H9 (cell line): ENCODE data around the gene VDR. TPM values are rescaled to one million over a fixed set of nuclear protein-coding genes. Genes with fewer than 3 reads are reported as not detected.

ENCODE experiments used
- DNase-seq: peaks from one replicate; pipeline ENCODE4 v3.0.0-alpha.2; 2017
- H2AFZ ChIP-seq: one replicate; pipeline ENCODE4 v1.6.1; 2013; ENCODE audit warnings: mild to moderate bottlenecking, low read length, control low read depth, moderate library complexity
- H2AK5ac ChIP-seq: 2 replicates; pipeline ENCODE4 v1.6.1; 2013; ENCODE audit warnings: low read length, control low read depth, mixed read lengths; ENCODE audit not compliant: insufficient read length
- H2BK120ac ChIP-seq: one replicate; pipeline ENCODE4 v1.6.1; 2013; ENCODE audit warnings: low read depth, mild to moderate bottlenecking, low read length, control low read depth, inconsistent platforms; ENCODE audit not compliant: poor library complexity, severe bottlenecking
- H2BK12ac ChIP-seq: 2 replicates; pipeline ENCODE4 v1.6.1; 2013; ENCODE audit warnings: low read length, control low read depth, mixed read lengths, low read depth; ENCODE audit not compliant: insufficient read length
- H2BK15ac ChIP-seq: 2 replicates; pipeline ENCODE4 v1.6.1; 2013; ENCODE audit warnings: low read depth, low read length, control low read depth
- H2BK20ac ChIP-seq: one replicate; pipeline ENCODE4 v1.6.1; 2013; ENCODE audit warnings: low read depth, mild to moderate bottlenecking, low read length, control low read depth, inconsistent platforms; ENCODE audit not compliant: poor library complexity, severe bottlenecking
- H2BK5ac ChIP-seq: 2 replicates; pipeline ENCODE4 v1.6.1; 2013; ENCODE audit warnings: low read length, control low read depth, mixed read lengths; ENCODE audit not compliant: insufficient read length
- H3K14ac ChIP-seq: 2 replicates; pipeline ENCODE4 v1.6.1; 2013; ENCODE audit warnings: low read length, control low read depth; ENCODE audit not compliant: insufficient read depth
- H3K18ac ChIP-seq: 2 replicates; pipeline ENCODE4 v1.6.1; 2013; ENCODE audit warnings: low read depth, mild to moderate bottlenecking, mixed read lengths, low read length, control low read depth; ENCODE audit not compliant: insufficient read length
- H3K23ac ChIP-seq: 2 replicates; pipeline ENCODE4 v1.6.1; 2013; ENCODE audit warnings: low read length, control low read depth, mixed read lengths, low read depth; ENCODE audit not compliant: insufficient read length
- H3K23me2 ChIP-seq: 2 replicates; pipeline ENCODE4 v1.6.1; 2013; ENCODE audit warnings: low read depth, mild to moderate bottlenecking, mixed read lengths, low read length, control low read depth; ENCODE audit not compliant: insufficient read length, poor library complexity, severe bottlenecking
- H3K27ac ChIP-seq: 2 replicates; pipeline ENCODE4 v1.5.1; 2013; ENCODE audit warnings: low read length, control low read depth, mixed read lengths, low read depth; ENCODE audit not compliant: insufficient read length
- H3K27me3 ChIP-seq: 2 replicates; pipeline ENCODE4 v1.6.1; 2013; ENCODE audit warnings: low read length, control low read depth, inconsistent platforms; ENCODE audit not compliant: insufficient read depth
- H3K4ac ChIP-seq: 2 replicates; pipeline ENCODE4 v1.6.1; 2013; ENCODE audit warnings: low read depth, mild to moderate bottlenecking, control low read depth, inconsistent platforms, low read length, moderate library complexity
- H3K4me1 ChIP-seq: 2 replicates; pipeline ENCODE4 v1.6.1; 2013; ENCODE audit warnings: low read length, control low read depth, inconsistent platforms; ENCODE audit not compliant: insufficient read depth
- H3K4me2 ChIP-seq: 2 replicates; pipeline ENCODE4 v1.6.1; 2013; ENCODE audit warnings: low read length, control low read depth, mixed read lengths; ENCODE audit not compliant: insufficient read length, insufficient read depth
- H3K56ac ChIP-seq: 2 replicates; pipeline ENCODE4 v1.6.1; 2013; ENCODE audit warnings: low read depth, mild to moderate bottlenecking, mixed read lengths, low read length, control low read depth; ENCODE audit not compliant: insufficient read length
- H3K79me1 ChIP-seq: 2 replicates; pipeline ENCODE4 v1.6.1; 2013; ENCODE audit warnings: low read depth, mild to moderate bottlenecking, moderate library complexity, low read length, control low read depth, inconsistent platforms; ENCODE audit not compliant: insufficient read depth, poor library complexity, severe bottlenecking
- H3K79me2 ChIP-seq: 2 replicates; pipeline ENCODE4 v1.6.1; 2013; ENCODE audit warnings: low read length, control low read depth, inconsistent platforms; ENCODE audit not compliant: insufficient read depth
- H3K9ac ChIP-seq: 2 replicates; pipeline ENCODE4 v1.6.1; 2013; ENCODE audit warnings: low read length, control low read depth, mixed read lengths; ENCODE audit not compliant: insufficient read length; ENCODE audit errors: extremely low read depth
- H3K9me3 ChIP-seq: one replicate; pipeline ENCODE4 v1.6.1; 2013; ENCODE audit warnings: low read depth, low read length, inconsistent platforms; ENCODE audit not compliant: control insufficient read depth
- H3T11ph ChIP-seq: one replicate; pipeline ENCODE4 v1.6.1; 2013; ENCODE audit warnings: mild to moderate bottlenecking, low read length, control low read depth, inconsistent platforms
- H4K20me1 ChIP-seq: one replicate; pipeline ENCODE4 v1.6.1; 2013; ENCODE audit not compliant: control insufficient read depth, insufficient read length, insufficient read depth
- H4K5ac ChIP-seq: 2 replicates; pipeline ENCODE4 v1.6.1; 2013; ENCODE audit warnings: low read depth, mild to moderate bottlenecking, mixed read lengths, low read length, control low read depth; ENCODE audit not compliant: insufficient read length
- H4K8ac ChIP-seq: replicated peaks from 2 replicates; pipeline ENCODE4 v1.6.1; 2013; ENCODE audit warnings: low read length, control low read depth, mixed read lengths, low read depth; ENCODE audit not compliant: insufficient read length
- H4K91ac ChIP-seq: 2 replicates; pipeline ENCODE4 v1.6.1; 2013; ENCODE audit warnings: low read depth, mild to moderate bottlenecking, moderate library complexity, mixed read lengths, low read length, control low read depth; ENCODE audit not compliant: insufficient read length
- H3K27ac Mint-ChIP-seq, 3 experiments: 2 replicates in 2 of 3; 3 replicates in 1 of 3; pipeline ENCODE4 v1.8.0; 2020 to 2021; ENCODE audit warnings: mixed read lengths in 3 of 3, mild to moderate bottlenecking in 1 of 3, moderate library complexity in 1 of 3
- H3K27me3 Mint-ChIP-seq: 2 replicates; pipeline ENCODE4 v1.8.0; 2021; ENCODE audit warnings: low read depth, mild to moderate bottlenecking, moderate library complexity, mixed read lengths
- H3K36me3 Mint-ChIP-seq, 3 experiments: 2 replicates in 2 of 3; 3 replicates in 1 of 3; pipeline ENCODE4 v1.8.0; 2020 to 2021; ENCODE audit warnings: low read depth in 3 of 3, mixed read lengths in 3 of 3; ENCODE audit not compliant: insufficient read depth in 1 of 3
- H3K4me1 Mint-ChIP-seq, 2 experiments: 2 replicates each; pipeline ENCODE4 v1.8.0; 2020; ENCODE audit warnings: mixed read lengths in 2 of 2
- H3K4me3 Mint-ChIP-seq, 2 experiments: 2 replicates in 1 of 2; 3 replicates in 1 of 2; pipeline ENCODE4 v1.8.0; 2020 to 2021; ENCODE audit warnings: mild to moderate bottlenecking in 2 of 2, mixed read lengths in 2 of 2, moderate library complexity in 1 of 2
- H3K9me3 Mint-ChIP-seq, 2 experiments: 2 replicates in 1 of 2; 3 replicates in 1 of 2; pipeline ENCODE4 v1.8.0; 2020; ENCODE audit warnings: mild to moderate bottlenecking in 2 of 2, mixed read lengths in 2 of 2, moderate library complexity in 1 of 2
- WGBS: extraction: QIAGEN DNeasy Blood & Tissue Kit; methylation state at CpG from one replicate; pipeline ENCODE4 v1.1.7; 2013; ENCODE audit warnings: missing lambda C conversion rate, low lambda C conversion rate, mixed read lengths; ENCODE audit not compliant: insufficient read length; ENCODE audit errors: extremely low coverage; 5-methylcytosine and 5-hydroxymethylcytosine counted together
- total RNA-seq: library from RNA; stranded (reverse); gene quantifications from 2 replicates; pipeline ENCODE4 v1.2.1, GENCODE V29; 2021
- TF ChIP-seq, protein P1 (sequence below): fragments of 200-600 bp; sonication (generic); conservative IDR thresholded peaks from 3 replicates; pipeline ENCODE4 v1.8.0; 2021; ENCODE audit warnings: antibody characterized with exemption, mild to moderate bottlenecking

The VDR gene
- total RNA-seq, 1 experiment from 2014 or later: 0.61 TPM

GRCh38 chr12:47878918-47879481 lies 25.8 kb downstream of the VDR start:
- H2AK5ac ChIP-seq: no peak overlapping the region
- no peak overlapping the region for H2BK12ac ChIP-seq
- H3K23ac ChIP-seq: no peak overlapping the region
- H3K9me3 Mint-ChIP-seq: no peaks in the 10 kb centered on the region
- H3K9me3 ChIP-seq: no peaks in the 10 kb centered on the region
- no peak overlapping the region for H2AFZ ChIP-seq
- WGBS: no CpG with 5 or more reads among the region's 10 CpGs
- no peaks in the 10 kb centered on the region for H4K20me1 ChIP-seq
- H3K14ac ChIP-seq: no peak overlapping the region
- H2BK120ac ChIP-seq: no peak overlapping the region
- DNase-seq: no peak
- no peak overlapping the region for H4K5ac ChIP-seq
- H3K27ac Mint-ChIP-seq: no peak overlapping the region
- H3K4ac ChIP-seq: no peak overlapping the region
- no peaks in the 10 kb centered on the region; the same call in 1 of the 2 replicates for H3K27me3 ChIP-seq
- peaks cover 3% of the 10 kb centered on the region for H3K23me2 ChIP-seq
- H3K79me1 ChIP-seq: no peaks in the 10 kb centered on the region
- no peak overlapping the region for H3T11ph ChIP-seq
- H3K4me1 Mint-ChIP-seq: peaks cover 9 to 19% of the 10 kb centered on the region in 2 experiments
- no peak overlapping the region for H2BK5ac ChIP-seq
- no peak overlapping the region for H2BK15ac ChIP-seq
- TF ChIP-seq, protein P1, sequence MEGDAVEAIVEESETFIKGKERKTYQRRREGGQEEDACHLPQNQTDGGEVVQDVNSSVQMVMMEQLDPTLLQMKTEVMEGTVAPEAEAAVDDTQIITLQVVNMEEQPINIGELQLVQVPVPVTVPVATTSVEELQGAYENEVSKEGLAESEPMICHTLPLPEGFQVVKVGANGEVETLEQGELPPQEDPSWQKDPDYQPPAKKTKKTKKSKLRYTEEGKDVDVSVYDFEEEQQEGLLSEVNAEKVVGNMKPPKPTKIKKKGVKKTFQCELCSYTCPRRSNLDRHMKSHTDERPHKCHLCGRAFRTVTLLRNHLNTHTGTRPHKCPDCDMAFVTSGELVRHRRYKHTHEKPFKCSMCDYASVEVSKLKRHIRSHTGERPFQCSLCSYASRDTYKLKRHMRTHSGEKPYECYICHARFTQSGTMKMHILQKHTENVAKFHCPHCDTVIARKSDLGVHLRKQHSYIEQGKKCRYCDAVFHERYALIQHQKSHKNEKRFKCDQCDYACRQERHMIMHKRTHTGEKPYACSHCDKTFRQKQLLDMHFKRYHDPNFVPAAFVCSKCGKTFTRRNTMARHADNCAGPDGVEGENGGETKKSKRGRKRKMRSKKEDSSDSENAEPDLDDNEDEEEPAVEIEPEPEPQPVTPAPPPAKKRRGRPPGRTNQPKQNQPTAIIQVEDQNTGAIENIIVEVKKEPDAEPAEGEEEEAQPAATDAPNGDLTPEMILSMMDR: no peak
- no peak overlapping the region for H4K8ac ChIP-seq
- no peak overlapping the region for H3K4me2 ChIP-seq
- H3K9ac ChIP-seq: no peak overlapping the region
- no peak overlapping the region for H3K18ac ChIP-seq
- H3K27ac ChIP-seq: no peak overlapping the region
- H3K4me1 ChIP-seq: peaks cover 4% of the 10 kb centered on the region; the same call in 1 of the 2 replicates
- no peaks in the 10 kb centered on the region for H3K36me3 Mint-ChIP-seq
- no peak overlapping the region for H2BK20ac ChIP-seq
- no peak overlapping the region for H4K91ac ChIP-seq
- peaks cover 20% of the 10 kb centered on the region for H3K27me3 Mint-ChIP-seq
- H3K79me2 ChIP-seq: no peaks in the 10 kb centered on the region
- no peak overlapping the region for H3K4me3 Mint-ChIP-seq
- H3K56ac ChIP-seq: no peak overlapping the region
